Measurements from ENCODE around the gene GLYATL1. TPM values are rescaled to one million over a fixed set of nuclear protein-coding genes. Genes with fewer than 3 reads are reported as not detected.

The GLYATL1 gene
- total and polyA plus RNA-seq, 10 of the 15 experiments (the other 5 are each of a cell fraction or from before 2014, with no cell fraction given), result not detected

DNA sequence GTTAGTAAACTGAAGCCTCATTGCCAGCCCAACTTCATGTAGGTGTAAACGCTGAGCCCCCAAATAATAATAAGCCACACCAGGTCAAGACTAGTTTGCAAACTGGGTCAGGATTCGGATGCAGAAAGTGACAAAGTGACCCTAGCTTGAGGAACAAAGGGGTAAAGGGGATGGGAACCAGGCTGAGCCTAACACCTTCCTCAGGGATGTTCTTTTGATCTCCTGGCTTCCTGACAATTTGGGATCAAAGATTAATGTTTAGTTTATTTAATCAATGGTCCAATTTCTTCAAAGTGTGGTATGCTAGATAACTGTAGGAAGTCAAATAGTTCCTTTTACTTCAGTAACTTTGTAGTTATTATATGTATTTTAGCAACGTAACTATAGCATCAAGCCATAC lies 9.9 kb downstream of the GLYATL1 start:
- Histone ChIP-seq H3K4me3 (no peak overlapping the region), H3K36me3 (ENCODE audit: control insufficient read depth in 2 of 2, insufficient read depth in 2 of 2, low read length in 1 of 2) (no peaks in the 10 kb centered on the region), H2AFZ (ENCODE audit: control insufficient read depth, low read depth, low read length) (no peak overlapping the region), H3K4me1 (ENCODE audit: control insufficient read depth, insufficient read depth, low read length) (no peaks in the 10 kb centered on the region), H4K20me1 (ENCODE audit: control insufficient read depth, insufficient read depth) (no peaks in the 10 kb centered on the region), H3K27ac (ENCODE audit: control insufficient read depth, insufficient read depth) (no peak overlapping the region), H3K79me2 (ENCODE audit: control insufficient read depth, insufficient read depth, low read length) (no peaks in the 10 kb centered on the region), H3K9ac (ENCODE audit: control insufficient read depth, insufficient read depth, low read length) (no peak overlapping the region), H3K27me3 (replicated peaks in 1 of 2; ENCODE audit: control insufficient read depth in 2 of 2, insufficient read depth in 2 of 2, low read length in 1 of 2) (no peaks in the 10 kb centered on the region), H3K9me3 (replicated peaks; ENCODE audit: control insufficient read depth, insufficient read depth, low read length) (no peaks in the 10 kb centered on the region), H3K4me2 (ENCODE audit: control insufficient read depth, insufficient read depth) (no peak overlapping the region)
- ATAC-seq (no peak), FAIRE-seq (no peak), DNase-seq (ENCODE audit: low read depth, low spot score) (no peak)
- RAD21 ChIA-PET (ENCODE audit: unreplicated experiment), result no interaction called here
- BruUV-seq (replicated peaks), result no TSS peak
- CTCF ChIA-PET, result interaction anchor here (0.6 to 0.8 kb wide), 2 partner anchors 68 to 109 kb away, joined by 3 read pairs; no protein-coding TSS in a partner anchor
- TF ChIP-seq IKZF2 (IDR thresholded peaks at IDR 0.05) (no peak), MLLT1 (IDR thresholded peaks at IDR 0.05) (no peak), NFXL1 (IDR thresholded peaks at IDR 0.05; ENCODE audit: borderline replicate concordance) (no peak), KLF5 (IDR thresholded peaks at IDR 0.05; ENCODE audit: partially characterized antibody) (no peak), GATAD2B (conservative IDR thresholded peaks at IDR 0.05; ENCODE audit: low read depth) (no peak), TARDBP (IDR thresholded peaks at IDR 0.05; ENCODE audit: borderline replicate concordance) (no peak), RELA (IDR thresholded peaks at IDR 0.05; ENCODE audit: borderline replicate concordance, partially characterized antibody) (no peak)
- TF ChIP-seq, protein P1, sequence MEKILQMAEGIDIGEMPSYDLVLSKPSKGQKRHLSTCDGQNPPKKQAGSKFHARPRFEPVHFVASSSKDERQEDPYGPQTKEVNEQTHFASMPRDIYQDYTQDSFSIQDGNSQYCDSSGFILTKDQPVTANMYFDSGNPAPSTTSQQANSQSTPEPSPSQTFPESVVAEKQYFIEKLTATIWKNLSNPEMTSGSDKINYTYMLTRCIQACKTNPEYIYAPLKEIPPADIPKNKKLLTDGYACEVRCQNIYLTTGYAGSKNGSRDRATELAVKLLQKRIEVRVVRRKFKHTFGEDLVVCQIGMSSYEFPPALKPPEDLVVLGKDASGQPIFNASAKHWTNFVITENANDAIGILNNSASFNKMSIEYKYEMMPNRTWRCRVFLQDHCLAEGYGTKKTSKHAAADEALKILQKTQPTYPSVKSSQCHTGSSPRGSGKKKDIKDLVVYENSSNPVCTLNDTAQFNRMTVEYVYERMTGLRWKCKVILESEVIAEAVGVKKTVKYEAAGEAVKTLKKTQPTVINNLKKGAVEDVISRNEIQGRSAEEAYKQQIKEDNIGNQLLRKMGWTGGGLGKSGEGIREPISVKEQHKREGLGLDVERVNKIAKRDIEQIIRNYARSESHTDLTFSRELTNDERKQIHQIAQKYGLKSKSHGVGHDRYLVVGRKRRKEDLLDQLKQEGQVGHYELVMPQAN (conservative IDR thresholded peaks at IDR 0.05), result no peak
- intact Hi-C loops (cut with micrococcal nuclease; ENCODE audit: unreplicated experiment), result no loop called here
- 33% methylated on average over 3 of the region's 3 CpGs for whole genome bisulfite sequencing (ENCODE audit: insufficient coverage, insufficient replicate concordance, low lambda C conversion rate, missing lambda C conversion rate)
- POLR2A ChIA-PET, result no interaction called here
- SMC1A ChIA-PET (ENCODE audit: uncharacterized antibody, unreplicated experiment), result no interaction called here
- in situ Hi-C loops (cut with MboI), result no loop called here
